Measurements from ENCODE around the gene PCNA.
"Not testable (repeated sequence)": the region's sequence is repeated elsewhere in the genome, so short reads cannot be mapped to it uniquely, and the experiment has no call there.

Gene PCNA

GRCh38 chr20:5141615-5142014, 21.9 kb upstream of the PCNA start:
- no peak for DNase-seq (ENCODE audit: low spot score)

- DNase-seq (ENCODE audit: low spot score), result no peak
Observed at GRCh38 chr20:5140195-5140594, 20.4 kb upstream of the PCNA start.

GRCh38 chr20:5136096-5136495, 16.3 kb upstream of the PCNA start:
- DNase-seq (ENCODE audit: low spot score), result no peak

GRCh38 chr20:5135363-5136012, 15.7 kb upstream of the PCNA start:
- DNase-seq (ENCODE audit: low spot score), result no peak

GRCh38 chr20:5133998-5134397, 14.2 kb upstream of the PCNA start:
- no peak for DNase-seq (ENCODE audit: low spot score)

GRCh38 chr20:5131502-5131901, 11.7 kb upstream of the PCNA start:
- no peak for DNase-seq (ENCODE audit: low spot score)

- no peak for DNase-seq (ENCODE audit: low spot score)
Observed at GRCh38 chr20:5128886-5129285, 9.1 kb upstream of the PCNA start.

GRCh38 chr20:5127859-5128424, 8.2 kb upstream of the PCNA start:
- DNase-seq (ENCODE audit: low spot score), result no peak

- DNase-seq (ENCODE audit: low spot score), result no peak
Observed at GRCh38 chr20:5127204-5127858, 7.6 kb upstream of the PCNA start.

GRCh38 chr20:5126512-5127203, 6.9 kb upstream of the PCNA start, which contains the start of gene CDS2:
TSS of gene CDS2 (plus strand) at chr20:5127008. CDS start at chr20:5127093, 85 bp downstream.
- DNase-seq (ENCODE audit: low spot score), result peak; percentile 99

- no peak for DNase-seq (ENCODE audit: low spot score)
Observed at GRCh38 chr20:5122873-5123260, 3.1 kb upstream of the PCNA start.

- no peak for DNase-seq (ENCODE audit: low spot score)
Observed at GRCh38 chr20:5120185-5120476, 373 bp upstream of the PCNA start.

- DNase-seq (ENCODE audit: low spot score), result no peak
Observed at GRCh38 chr20:5119143-5119434, 669 bp downstream of the PCNA start.

GRCh38 chr20:5118220-5119142, 1.3 kb downstream of the PCNA start:
- no peak for DNase-seq (ENCODE audit: low spot score)

- no peak for DNase-seq (ENCODE audit: low spot score)
Observed at GRCh38 chr20:5116875-5117274, 2.9 kb downstream of the PCNA start.

- no peak for DNase-seq (ENCODE audit: low spot score)
Observed at GRCh38 chr20:5114403-5114802, 5.4 kb downstream of the PCNA start.

- no peak for DNase-seq (ENCODE audit: low spot score)
Observed at GRCh38 chr20:5113615-5113986, 6.2 kb downstream of the PCNA start.

- DNase-seq (ENCODE audit: low spot score), result no peak
Observed at GRCh38 chr20:5109276-5109675, 10.5 kb downstream of the PCNA start.

- no peak for DNase-seq (ENCODE audit: low spot score)
Observed at GRCh38 chr20:5104479-5104878, 15.3 kb downstream of the PCNA start.

- DNase-seq (ENCODE audit: low spot score), result peak; percentile 79
Observed at GRCh38 chr20:5100684-5101347, 18.9 kb downstream of the PCNA start.

- DNase-seq (ENCODE audit: low spot score), result not testable (repeated sequence)
Observed at GRCh38 chr20:5099909-5100308, 19.8 kb downstream of the PCNA start.

GRCh38 chr20:5099009-5099408, 20.7 kb downstream of the PCNA start:
- DNase-seq (ENCODE audit: low spot score), result not testable (repeated sequence)

Measured in AG08395 (cell line).